ENCODE measurements around the gene HCAR3.
A peak's percentile ranks its signal among the peaks of the same experiment; 100 is the strongest.
"Not testable (repeated sequence)": the region's sequence is repeated elsewhere in the genome, so short reads cannot be mapped to it uniquely, and the experiment has no call there.

The HCAR3 gene

GRCh38 chr12:122716658-122717057, at the start of gene HCAR3:
TSS of gene HCAR3 (minus strand) at chr12:122716811. CDS start at chr12:122716737, 74 bp downstream.
- H3K27me3 ChIP-seq (replicated peaks; ENCODE audit: control insufficient read depth, insufficient read depth, low read length); H3K36me3 ChIP-seq (ENCODE audit: control insufficient read depth, insufficient read depth, low read length); DNase-seq (ENCODE audit: extremely low read depth, insufficient read length); H3K4me3 ChIP-seq (replicated peaks; ENCODE audit: low read depth, low read length): not testable (repeated sequence)

DNA sequence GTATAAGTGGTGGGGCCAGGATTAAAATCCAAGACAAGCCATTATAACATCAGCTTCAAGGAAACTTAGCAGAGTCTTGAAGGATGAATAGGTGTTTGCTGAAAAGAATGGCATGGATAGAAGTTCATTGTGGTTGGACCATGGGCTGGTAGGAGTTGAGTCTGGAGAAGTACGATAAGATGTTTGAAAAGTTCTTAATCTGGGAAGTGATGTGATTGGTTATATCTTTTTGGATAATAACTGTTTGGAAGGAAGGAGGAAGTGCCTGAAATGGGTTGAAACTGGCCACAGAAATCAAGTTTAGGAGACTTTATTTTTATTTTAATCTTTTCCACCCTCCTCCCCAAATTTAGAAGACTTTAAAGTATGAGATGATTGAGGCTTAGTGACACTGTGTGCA, 41.0 kb upstream of the HCAR3 start:
- TF ChIP-seq, protein P1, sequence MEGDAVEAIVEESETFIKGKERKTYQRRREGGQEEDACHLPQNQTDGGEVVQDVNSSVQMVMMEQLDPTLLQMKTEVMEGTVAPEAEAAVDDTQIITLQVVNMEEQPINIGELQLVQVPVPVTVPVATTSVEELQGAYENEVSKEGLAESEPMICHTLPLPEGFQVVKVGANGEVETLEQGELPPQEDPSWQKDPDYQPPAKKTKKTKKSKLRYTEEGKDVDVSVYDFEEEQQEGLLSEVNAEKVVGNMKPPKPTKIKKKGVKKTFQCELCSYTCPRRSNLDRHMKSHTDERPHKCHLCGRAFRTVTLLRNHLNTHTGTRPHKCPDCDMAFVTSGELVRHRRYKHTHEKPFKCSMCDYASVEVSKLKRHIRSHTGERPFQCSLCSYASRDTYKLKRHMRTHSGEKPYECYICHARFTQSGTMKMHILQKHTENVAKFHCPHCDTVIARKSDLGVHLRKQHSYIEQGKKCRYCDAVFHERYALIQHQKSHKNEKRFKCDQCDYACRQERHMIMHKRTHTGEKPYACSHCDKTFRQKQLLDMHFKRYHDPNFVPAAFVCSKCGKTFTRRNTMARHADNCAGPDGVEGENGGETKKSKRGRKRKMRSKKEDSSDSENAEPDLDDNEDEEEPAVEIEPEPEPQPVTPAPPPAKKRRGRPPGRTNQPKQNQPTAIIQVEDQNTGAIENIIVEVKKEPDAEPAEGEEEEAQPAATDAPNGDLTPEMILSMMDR (IDR thresholded peaks at IDR 0.05; ENCODE audit: insufficient read depth, low read length, poor library complexity, severe bottlenecking), result no peak
- H3K4me3 ChIP-seq (replicated peaks; ENCODE audit: low read depth, low read length), result no peak overlapping the region
- no peaks in the 10 kb centered on the region for H3K27me3 ChIP-seq (replicated peaks; ENCODE audit: control insufficient read depth, insufficient read depth, low read length)
- no peak for DNase-seq (ENCODE audit: extremely low read depth, insufficient read length)
- peaks cover 4% of the 10 kb centered on the region for H3K36me3 ChIP-seq (ENCODE audit: control insufficient read depth, insufficient read depth, low read length)

GRCh38 chr12:122754790-122755189, 38.2 kb upstream of the HCAR3 start:
- DNase-seq (ENCODE audit: extremely low read depth, insufficient read length), result no peak
- Histone ChIP-seq H3K36me3 (ENCODE audit: control insufficient read depth, insufficient read depth, low read length) (peaks cover 2% of the 10 kb centered on the region), H3K27me3 (replicated peaks; ENCODE audit: control insufficient read depth, insufficient read depth, low read length) (no peaks in the 10 kb centered on the region), H3K4me3 (replicated peaks; ENCODE audit: low read depth, low read length) (no peak overlapping the region)
- TF ChIP-seq, protein P1 (IDR thresholded peaks at IDR 0.05; ENCODE audit: insufficient read depth, low read length, poor library complexity, severe bottlenecking), result no peak

GRCh38 chr12:122753319-122753650, 36.7 kb upstream of the HCAR3 start:
- Histone ChIP-seq H3K36me3 (ENCODE audit: control insufficient read depth, insufficient read depth, low read length) (no peaks in the 10 kb centered on the region; the same call in 1 of the 2 replicates), H3K4me3 (replicated peaks; ENCODE audit: low read depth, low read length) (peak overlapping the region; percentile 74), H3K27me3 (replicated peaks; ENCODE audit: control insufficient read depth, insufficient read depth, low read length) (no peaks in the 10 kb centered on the region)
- no peak for DNase-seq (ENCODE audit: extremely low read depth, insufficient read length)
- TF ChIP-seq, protein P1 (IDR thresholded peaks at IDR 0.05; ENCODE audit: insufficient read depth, low read length, poor library complexity, severe bottlenecking), result no peak

DNA sequence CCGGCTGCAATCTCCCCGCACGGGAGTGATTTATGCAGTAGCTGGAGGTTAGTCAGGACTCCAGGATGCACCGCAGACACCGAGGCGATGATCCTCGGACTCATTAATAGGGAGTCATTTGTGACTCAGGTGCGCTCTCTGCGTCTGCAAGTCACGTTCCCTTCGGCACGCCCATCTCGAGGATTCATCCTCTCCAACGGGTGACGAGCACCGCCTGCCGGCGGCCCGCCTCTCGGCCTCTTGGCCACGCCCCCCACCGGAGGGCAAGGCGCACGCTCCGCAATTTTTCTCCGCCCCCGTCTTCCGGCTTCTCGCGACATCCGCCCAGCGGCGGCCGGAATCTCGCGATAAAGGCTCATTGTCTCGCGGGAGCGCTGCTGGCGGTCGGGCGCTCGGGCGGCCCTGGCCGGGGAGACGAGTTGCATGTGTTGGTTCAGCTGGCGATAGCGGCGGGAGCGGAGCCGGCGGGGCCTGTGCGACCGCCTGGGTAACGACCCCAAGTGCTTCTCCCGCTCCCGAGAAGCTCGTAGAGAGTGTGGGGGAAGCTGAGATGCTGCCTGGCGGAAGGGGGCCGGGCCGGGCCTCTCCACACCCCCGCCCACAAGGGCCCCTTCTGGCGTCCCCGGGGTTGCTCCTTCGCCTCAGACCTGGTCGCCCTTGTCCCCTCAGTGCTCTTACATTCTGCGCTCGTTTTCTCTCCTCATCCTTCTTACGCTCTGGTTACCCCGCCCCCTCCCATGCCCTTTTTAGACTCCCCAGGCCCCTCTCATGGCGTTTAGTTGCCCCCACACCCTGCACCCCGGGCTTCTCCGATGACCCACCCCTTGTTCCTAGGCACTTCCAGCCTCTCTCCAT, 36.1 kb upstream of the HCAR3 start, which contains the start of gene DENR:
DENR (plus strand) TSS at position 361 of the 855 bp plus-strand sequence. CDS start 878 bp downstream, outside the sequence.
- no peaks in the 10 kb centered on the region; the same call in 1 of the 2 replicates for H3K36me3 ChIP-seq (ENCODE audit: control insufficient read depth, insufficient read depth, low read length)
- peak within 1 kb of the TSS; percentile 74 for H3K4me3 ChIP-seq (replicated peaks; ENCODE audit: low read depth, low read length)
- DNase-seq (ENCODE audit: extremely low read depth, insufficient read length), result peak; percentile 99
- no peaks in the 10 kb centered on the region for H3K27me3 ChIP-seq (replicated peaks; ENCODE audit: control insufficient read depth, insufficient read depth, low read length)
- TF ChIP-seq, protein P1 (IDR thresholded peaks at IDR 0.05; ENCODE audit: insufficient read depth, low read length, poor library complexity, severe bottlenecking), result peak; percentile 96

- H3K27me3 ChIP-seq (replicated peaks; ENCODE audit: control insufficient read depth, insufficient read depth, low read length); H3K36me3 ChIP-seq (ENCODE audit: control insufficient read depth, insufficient read depth, low read length); DNase-seq (ENCODE audit: extremely low read depth, insufficient read length); H3K4me3 ChIP-seq (replicated peaks; ENCODE audit: low read depth, low read length): not testable (repeated sequence)
Observed at GRCh38 chr12:122750781-122751515, 34.3 kb upstream of the HCAR3 start.
